BLaER1 (cell line): ENCODE data around the gene SLC35F1.
A peak's percentile ranks its signal among the peaks of the same experiment; 100 is the strongest.

Experiments used
- H3K27ac ChIP-seq: shearing (Covaris generic); formaldehyde crosslinking; 2 replicates; pipeline ENCODE4 v1.8.1; 2022
- H3K27me3 ChIP-seq: shearing (Covaris generic); formaldehyde crosslinking; 2 replicates; pipeline ENCODE4 v1.8.1; 2022
- H3K36me3 ChIP-seq: shearing (Covaris generic); formaldehyde crosslinking; 2 replicates; pipeline ENCODE4 v1.8.1; 2022
- H3K4me1 ChIP-seq: shearing (Covaris generic); formaldehyde crosslinking; 2 replicates; pipeline ENCODE4 v1.8.1; 2022
- H3K4me2 ChIP-seq: shearing (Covaris generic); formaldehyde crosslinking; 2 replicates; pipeline ENCODE4 v1.8.1; 2022
- H3K4me3 ChIP-seq: shearing (Covaris generic); formaldehyde crosslinking; 2 replicates; pipeline ENCODE4 v1.8.1; 2022
- H3K9ac ChIP-seq: shearing (Covaris generic); formaldehyde crosslinking; 2 replicates; pipeline ENCODE4 v1.8.1; 2022
- H3K9me3 ChIP-seq: shearing (Covaris generic); formaldehyde crosslinking; 2 replicates; pipeline ENCODE4 v1.8.1; 2022
- H4K20me1 ChIP-seq: shearing (Covaris generic); formaldehyde crosslinking; 2 replicates; pipeline ENCODE4 v1.8.1; 2022
- Cebpa-rat ChIP-seq: shearing (Covaris generic); IDR thresholded peaks from 2 replicates; pipeline ENCODE4 v1.8.1; 2022

Gene SLC35F1

DNA sequence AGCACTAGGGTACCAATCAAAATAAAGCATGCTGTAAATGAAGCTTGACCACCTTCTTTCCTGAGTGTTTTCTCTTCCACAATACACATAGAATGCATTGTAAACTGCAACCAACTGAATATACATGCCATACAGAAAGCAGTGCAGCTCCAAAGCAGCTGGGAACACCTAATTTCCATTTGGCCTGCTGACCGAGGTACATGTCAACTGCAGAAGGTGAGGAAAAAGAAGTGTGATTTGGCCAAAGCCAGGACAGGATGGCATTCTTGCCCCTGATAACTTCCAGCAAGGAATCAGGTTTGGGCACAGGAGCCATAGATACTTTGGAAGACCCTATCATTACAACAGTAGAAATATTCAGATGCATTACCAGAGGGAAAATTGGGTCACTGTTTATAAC is 258.4 kb downstream of the SLC35F1 start:
- Histone ChIP-seq H3K9ac (no peak overlapping the region), H3K4me3 (no peak overlapping the region), H3K27ac (no peak overlapping the region), H3K4me2 (no peak overlapping the region), H3K9me3 (no peaks in the 10 kb centered on the region), H3K27me3 (no peaks in the 10 kb centered on the region), H4K20me1 (no peaks in the 10 kb centered on the region), H3K4me1 (no peaks in the 10 kb centered on the region), H3K36me3 (no peaks in the 10 kb centered on the region)
- no peak for TF ChIP-seq Cebpa-rat

DNA sequence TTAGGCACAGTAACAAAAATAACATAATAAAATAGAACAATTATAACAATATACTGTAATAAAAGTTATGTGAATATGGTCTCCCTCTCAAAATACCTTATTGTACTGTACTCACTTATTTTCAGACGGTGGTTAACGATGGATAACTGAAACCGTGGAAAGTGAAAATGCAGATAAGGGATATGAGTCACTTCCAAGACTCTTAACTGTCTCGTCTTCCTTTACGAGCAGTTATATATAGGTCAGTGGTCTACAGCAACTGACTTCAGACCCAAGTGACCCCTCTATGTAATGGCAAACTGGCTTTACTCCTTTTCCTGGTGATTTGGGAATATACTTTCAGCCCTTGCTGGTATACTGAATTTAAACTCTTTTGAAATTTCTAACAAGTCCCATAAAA is 261.4 kb downstream of the SLC35F1 start:
- no peak overlapping the region for H3K4me2 ChIP-seq
- H4K20me1 ChIP-seq, result no peaks in the 10 kb centered on the region
- no peak overlapping the region for H3K9ac ChIP-seq
- H3K36me3 ChIP-seq, result no peaks in the 10 kb centered on the region
- H3K4me3 ChIP-seq, result no peak overlapping the region
- H3K27ac ChIP-seq, result no peak overlapping the region
- peaks cover 3% of the 10 kb centered on the region; the same call in 1 of the 2 replicates for H3K9me3 ChIP-seq
- H3K4me1 ChIP-seq, result no peaks in the 10 kb centered on the region
- H3K27me3 ChIP-seq, result no peaks in the 10 kb centered on the region
- TF ChIP-seq Cebpa-rat, result no peak

GRCh38 chr6:118171852-118172251 is 264.8 kb downstream of the SLC35F1 start:
- no peak overlapping the region for H3K9ac ChIP-seq
- no peak overlapping the region for H3K4me3 ChIP-seq
- H4K20me1 ChIP-seq, result no peaks in the 10 kb centered on the region
- no peaks in the 10 kb centered on the region for H3K4me1 ChIP-seq
- no peaks in the 10 kb centered on the region for H3K27me3 ChIP-seq
- peaks cover 14% of the 10 kb centered on the region for H3K9me3 ChIP-seq
- no peaks in the 10 kb centered on the region for H3K36me3 ChIP-seq
- no peak overlapping the region for H3K27ac ChIP-seq
- H3K4me2 ChIP-seq, result no peak overlapping the region
- no peak for TF ChIP-seq Cebpa-rat

- Histone ChIP-seq H3K4me3 (no peak overlapping the region), H3K9ac (no peak overlapping the region), H4K20me1 (no peaks in the 10 kb centered on the region), H3K4me1 (no peaks in the 10 kb centered on the region), H3K9me3 (peaks cover 14% of the 10 kb centered on the region), H3K4me2 (no peak overlapping the region), H3K36me3 (no peaks in the 10 kb centered on the region), H3K27me3 (no peaks in the 10 kb centered on the region), H3K27ac (no peak overlapping the region)
- no peak for TF ChIP-seq Cebpa-rat
Observed at GRCh38 chr6:118174071-118174470, 267.0 kb downstream of the SLC35F1 start.

- Histone ChIP-seq H3K4me1 (no peaks in the 10 kb centered on the region), H3K9me3 (peaks cover 14% of the 10 kb centered on the region), H4K20me1 (no peaks in the 10 kb centered on the region), H3K4me3 (no peak overlapping the region), H3K36me3 (no peaks in the 10 kb centered on the region), H3K27me3 (no peaks in the 10 kb centered on the region), H3K9ac (no peak overlapping the region), H3K4me2 (no peak overlapping the region), H3K27ac (no peak overlapping the region)
- no peak for TF ChIP-seq Cebpa-rat
Observed at GRCh38 chr6:118177720-118178119, 270.7 kb downstream of the SLC35F1 start.

- Histone ChIP-seq H3K27ac (no peak overlapping the region), H4K20me1 (no peaks in the 10 kb centered on the region), H3K27me3 (no peaks in the 10 kb centered on the region), H3K9me3 (peaks cover 5% of the 10 kb centered on the region), H3K9ac (no peak overlapping the region), H3K4me3 (no peak overlapping the region), H3K4me2 (no peak overlapping the region), H3K4me1 (no peaks in the 10 kb centered on the region), H3K36me3 (no peaks in the 10 kb centered on the region)
- TF ChIP-seq Cebpa-rat, result no peak
Observed at GRCh38 chr6:118179048-118179447, 272.0 kb downstream of the SLC35F1 start.

DNA sequence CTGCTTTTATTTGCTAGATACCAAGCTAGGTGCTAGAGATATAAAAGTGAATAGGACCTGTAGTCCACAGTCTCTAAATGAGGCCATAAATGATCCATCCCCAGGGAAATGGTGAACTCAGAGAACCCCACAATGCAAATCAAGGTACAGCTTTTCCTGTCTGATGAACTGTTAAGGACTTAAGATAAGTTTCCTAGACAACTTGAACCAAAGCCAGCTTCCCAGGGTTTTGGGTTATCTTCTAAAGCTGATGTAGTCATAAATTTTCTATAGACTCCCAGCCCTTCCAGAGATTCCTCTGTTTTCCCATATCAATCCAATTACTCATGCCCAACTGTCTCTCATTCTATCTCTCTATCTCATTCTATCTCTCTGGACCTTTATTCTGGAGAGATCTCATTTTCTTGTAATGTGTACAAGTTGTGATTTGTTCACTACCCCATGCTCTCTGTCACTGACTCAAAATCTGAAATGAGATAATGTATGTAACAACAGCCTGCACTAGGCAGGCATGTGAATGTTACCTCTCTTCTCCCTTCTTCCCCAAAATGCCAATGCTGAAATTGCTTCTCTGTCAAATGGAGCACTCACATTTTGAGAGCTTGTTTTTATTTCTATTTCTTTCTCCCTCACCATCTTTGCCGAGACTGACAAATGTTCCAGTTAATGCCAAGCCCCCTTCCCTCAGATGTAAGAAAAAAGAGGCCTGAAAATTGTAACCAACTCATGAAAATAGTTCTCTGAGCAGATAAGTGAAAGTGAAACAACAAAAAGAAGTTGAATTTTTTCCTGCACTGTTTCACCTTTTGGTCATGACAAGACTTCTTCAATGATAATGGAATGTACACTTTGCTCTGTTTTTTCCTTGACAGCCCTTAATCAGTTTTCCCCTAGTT is 279.9 kb downstream of the SLC35F1 start:
- H3K4me2 ChIP-seq, result peak overlapping the region; percentile 7; the same call in 1 of the 2 replicates

DNA sequence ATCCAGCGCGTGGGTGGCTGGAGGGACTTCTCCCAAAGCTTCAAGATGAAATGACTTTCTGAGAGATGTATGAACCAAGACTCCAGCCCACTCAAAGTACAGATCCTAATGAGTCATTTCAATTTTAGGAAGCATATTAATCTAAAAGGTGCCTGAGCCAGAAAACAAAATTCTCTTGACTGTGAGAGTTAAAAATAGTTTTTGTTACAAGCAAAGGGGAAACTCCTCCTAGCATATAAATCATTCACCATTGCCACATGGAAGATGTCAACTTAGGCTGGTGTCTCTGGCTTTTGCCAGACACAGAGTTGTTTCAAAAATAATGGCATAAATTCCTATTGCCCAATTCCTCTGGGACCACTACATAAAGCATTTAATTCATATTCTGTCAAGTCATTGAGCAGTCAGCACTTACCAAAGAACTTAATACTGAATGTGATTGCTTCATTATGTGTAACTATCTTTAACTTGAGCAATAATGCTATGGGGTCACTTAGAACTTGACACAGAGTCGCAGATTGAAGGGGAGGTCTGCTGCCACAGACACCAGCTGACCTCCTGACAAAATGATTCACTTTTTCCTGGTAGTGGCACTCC is 280.6 kb downstream of the SLC35F1 start:
- H3K4me2 ChIP-seq, result peak overlapping the region; percentile 7; the same call in 1 of the 2 replicates
- no peak overlapping the region for H3K27ac ChIP-seq
- H3K27me3 ChIP-seq, result no peaks in the 10 kb centered on the region
- no peaks in the 10 kb centered on the region for H3K9me3 ChIP-seq
- no peaks in the 10 kb centered on the region for H3K36me3 ChIP-seq
- no peak for TF ChIP-seq Cebpa-rat
- peaks cover 27% of the 10 kb centered on the region for H3K4me1 ChIP-seq
- H3K9ac ChIP-seq, result no peak overlapping the region
- no peaks in the 10 kb centered on the region for H4K20me1 ChIP-seq
- no peak overlapping the region for H3K4me3 ChIP-seq

More for the DNA sequence above, 279.9 kb downstream of the SLC35F1 start:
- H3K4me1 ChIP-seq, result peaks cover 27% of the 10 kb centered on the region
- H3K27me3 ChIP-seq, result no peaks in the 10 kb centered on the region
- H3K27ac ChIP-seq, result no peak overlapping the region
- no peaks in the 10 kb centered on the region for H3K36me3 ChIP-seq
- TF ChIP-seq Cebpa-rat, result no peak
- H3K4me3 ChIP-seq, result no peak overlapping the region
- H4K20me1 ChIP-seq, result no peaks in the 10 kb centered on the region
- no peaks in the 10 kb centered on the region for H3K9me3 ChIP-seq
- no peak overlapping the region for H3K9ac ChIP-seq

- Histone ChIP-seq H3K4me1 (peaks cover 27% of the 10 kb centered on the region), H3K9ac (no peak overlapping the region), H3K4me2 (no peak overlapping the region), H3K36me3 (no peaks in the 10 kb centered on the region), H4K20me1 (no peaks in the 10 kb centered on the region), H3K9me3 (no peaks in the 10 kb centered on the region), H3K27ac (no peak overlapping the region), H3K27me3 (no peaks in the 10 kb centered on the region), H3K4me3 (no peak overlapping the region)
- TF ChIP-seq Cebpa-rat, result no peak
Observed at GRCh38 chr6:118188561-118188960, 281.5 kb downstream of the SLC35F1 start.

DNA sequence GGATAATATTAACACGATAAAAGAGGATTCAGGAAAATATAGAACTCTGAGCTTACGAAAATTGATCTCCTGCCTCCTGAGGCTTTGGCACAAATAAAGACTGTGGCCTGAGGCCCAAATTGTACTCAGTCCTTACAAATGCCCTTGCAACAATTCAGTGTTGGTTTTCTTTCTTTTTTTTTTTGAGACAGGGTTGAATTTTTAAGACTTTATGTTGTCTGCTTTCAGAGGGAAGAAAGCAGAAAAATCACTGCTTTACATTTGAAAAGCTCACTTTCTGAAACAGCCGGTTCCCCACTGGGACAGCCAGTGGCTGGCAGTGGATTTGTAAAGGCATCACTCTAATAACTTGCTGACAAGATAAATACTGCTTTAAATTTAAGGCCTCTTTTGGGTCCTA is 290.5 kb downstream of the SLC35F1 start:
- H3K4me2 ChIP-seq, result no peak overlapping the region
- H3K4me3 ChIP-seq, result no peak overlapping the region
- no peak overlapping the region for H3K27ac ChIP-seq
- no peaks in the 10 kb centered on the region for H3K27me3 ChIP-seq
- no peaks in the 10 kb centered on the region for H3K9me3 ChIP-seq
- H4K20me1 ChIP-seq, result no peaks in the 10 kb centered on the region
- no peak overlapping the region for H3K9ac ChIP-seq
- no peak for TF ChIP-seq Cebpa-rat
- H3K36me3 ChIP-seq, result no peaks in the 10 kb centered on the region
- H3K4me1 ChIP-seq, result no peaks in the 10 kb centered on the region
